ENCODE data around the gene PRKAG1.

The PRKAG1 gene

DNA sequence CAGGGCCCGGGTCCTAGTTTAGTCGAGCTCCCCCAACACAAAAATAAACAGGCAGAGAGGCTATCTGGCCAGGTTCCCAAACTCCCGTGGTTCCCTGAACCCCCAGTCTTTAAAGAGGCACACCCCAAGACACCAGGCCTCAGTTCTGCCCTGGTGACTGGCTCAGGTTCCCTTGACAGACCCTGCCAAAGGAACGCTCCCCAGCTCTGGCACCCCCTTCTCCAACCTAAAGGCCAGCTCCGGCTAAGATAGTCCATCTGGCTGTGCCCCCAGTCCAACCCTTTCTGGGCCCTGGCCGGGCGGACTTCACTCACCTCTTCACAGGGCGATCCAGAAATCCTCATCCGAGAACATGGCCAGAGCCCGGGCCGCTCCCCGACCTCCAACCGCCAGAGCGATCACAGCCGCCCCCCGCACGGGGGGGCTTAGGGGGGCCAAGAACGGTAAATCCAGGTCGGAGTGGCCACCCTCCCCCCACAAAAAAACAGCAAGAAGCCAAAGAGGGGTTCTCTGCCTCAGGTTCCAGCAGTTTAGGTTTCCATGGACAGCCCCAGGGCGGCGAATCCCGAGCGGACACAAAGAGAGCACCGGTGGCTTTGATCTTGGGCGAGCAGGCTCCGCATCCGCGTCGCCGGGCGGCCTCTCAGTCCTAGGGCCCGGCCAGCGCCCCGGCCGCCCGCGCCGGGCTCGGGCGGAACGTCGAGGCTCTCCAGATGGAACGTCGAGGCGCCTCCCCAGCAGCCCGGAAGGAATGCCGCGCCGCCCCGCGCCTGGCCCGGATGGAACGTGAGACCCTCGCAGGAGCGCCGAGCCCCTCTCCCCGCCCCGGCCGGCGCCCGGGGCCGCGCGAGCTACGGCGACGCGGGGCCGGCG, 41.0 kb upstream of the PRKAG1 start:
- Histone ChIP-seq H3K4me1 (ENCODE audit: insufficient read depth, insufficient read length) (peaks cover 14% of the 10 kb centered on the region), H3K36me3 (ENCODE audit: insufficient read depth, insufficient read length, low read length) (peaks cover 34% of the 10 kb centered on the region), H3K9me3 (ENCODE audit: insufficient read depth, low read length) (no peaks in the 10 kb centered on the region), H3K4me3 (ENCODE audit: insufficient read length, low read depth) (peak overlapping the region; percentile 89), H3K9ac (ENCODE audit: insufficient read length, low read depth) (peak overlapping the region; percentile 96), H3K27me3 (ENCODE audit: insufficient read depth, insufficient read length) (no peaks in the 10 kb centered on the region)
- DNase-seq (ENCODE audit: low read depth, low spot score), result no peak
- TF ChIP-seq SUZ12 (IDR thresholded peaks at IDR 0.05; ENCODE audit: extremely low read depth, insufficient read depth, insufficient read length) (no peak), ZNF274 (IDR thresholded peaks at IDR 0.05; ENCODE audit: low read depth, low read length) (no peak), YY1 (IDR thresholded peaks at IDR 0.05; ENCODE audit: insufficient read depth, insufficient read length) (no peak)

DNA sequence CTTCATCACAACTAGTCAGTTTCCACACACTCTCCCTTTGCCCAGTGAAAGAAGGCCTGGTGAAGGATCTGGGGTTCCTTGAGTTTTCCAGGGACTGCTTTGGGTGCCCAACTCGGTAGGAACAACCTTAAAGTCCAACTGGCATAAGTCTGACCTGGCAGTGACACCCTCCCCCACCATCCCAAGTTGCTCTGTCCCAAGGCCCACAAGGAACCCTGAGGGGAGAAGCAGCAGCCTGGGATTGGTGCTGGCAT, 40.4 kb upstream of the PRKAG1 start:
- DNase-seq (ENCODE audit: low read depth, low spot score), result no peak
- Histone ChIP-seq H3K4me1 (ENCODE audit: insufficient read depth, insufficient read length) (peaks cover 14% of the 10 kb centered on the region), H3K27me3 (ENCODE audit: insufficient read depth, insufficient read length) (no peaks in the 10 kb centered on the region), H3K4me3 (ENCODE audit: insufficient read length, low read depth) (peak overlapping the region; percentile 89), H3K9me3 (ENCODE audit: insufficient read depth, low read length) (no peaks in the 10 kb centered on the region), H3K9ac (ENCODE audit: insufficient read length, low read depth) (peak overlapping the region; percentile 96), H3K36me3 (ENCODE audit: insufficient read depth, insufficient read length, low read length) (peaks cover 39% of the 10 kb centered on the region)
- no peak for TF ChIP-seq ZNF274 (IDR thresholded peaks at IDR 0.05; ENCODE audit: low read depth, low read length)
- no peak for TF ChIP-seq YY1 (IDR thresholded peaks at IDR 0.05; ENCODE audit: insufficient read depth, insufficient read length)
- no peak for TF ChIP-seq SUZ12 (IDR thresholded peaks at IDR 0.05; ENCODE audit: extremely low read depth, insufficient read depth, insufficient read length)

GRCh38 chr12:49058366-49059044, 39.9 kb upstream of the PRKAG1 start:
- DNase-seq (ENCODE audit: low read depth, low spot score), result no peak
- H3K27me3 ChIP-seq (ENCODE audit: insufficient read depth, insufficient read length), result no peaks in the 10 kb centered on the region
- H3K4me3 ChIP-seq (ENCODE audit: insufficient read length, low read depth), result peak overlapping the region; percentile 89
- H3K9me3 ChIP-seq (ENCODE audit: insufficient read depth, low read length), result no peaks in the 10 kb centered on the region
- no peak for TF ChIP-seq SUZ12 (IDR thresholded peaks at IDR 0.05; ENCODE audit: extremely low read depth, insufficient read depth, insufficient read length)
- no peak for TF ChIP-seq YY1 (IDR thresholded peaks at IDR 0.05; ENCODE audit: insufficient read depth, insufficient read length)
- no peak for TF ChIP-seq ZNF274 (IDR thresholded peaks at IDR 0.05; ENCODE audit: low read depth, low read length)
- H3K4me1 ChIP-seq (ENCODE audit: insufficient read depth, insufficient read length), result peaks cover 14% of the 10 kb centered on the region
- H3K9ac ChIP-seq (ENCODE audit: insufficient read length, low read depth), result peak overlapping the region; percentile 96
- H3K36me3 ChIP-seq (ENCODE audit: insufficient read depth, insufficient read length, low read length), result peaks cover 44% of the 10 kb centered on the region

- peak overlapping the region; percentile 89 for H3K4me3 ChIP-seq (ENCODE audit: insufficient read length, low read depth)
- H3K9me3 ChIP-seq (ENCODE audit: insufficient read depth, low read length), result no peaks in the 10 kb centered on the region
- peaks cover 14% of the 10 kb centered on the region for H3K4me1 ChIP-seq (ENCODE audit: insufficient read depth, insufficient read length)
- no peak for DNase-seq (ENCODE audit: low read depth, low spot score)
- peak overlapping the region; percentile 96 for H3K9ac ChIP-seq (ENCODE audit: insufficient read length, low read depth)
- TF ChIP-seq YY1 (IDR thresholded peaks at IDR 0.05; ENCODE audit: insufficient read depth, insufficient read length) (no peak), ZNF274 (IDR thresholded peaks at IDR 0.05; ENCODE audit: low read depth, low read length) (no peak), SUZ12 (IDR thresholded peaks at IDR 0.05; ENCODE audit: extremely low read depth, insufficient read depth, insufficient read length) (no peak)
- peaks cover 50% of the 10 kb centered on the region for H3K36me3 ChIP-seq (ENCODE audit: insufficient read depth, insufficient read length, low read length)
- H3K27me3 ChIP-seq (ENCODE audit: insufficient read depth, insufficient read length), result no peaks in the 10 kb centered on the region
Measured at GRCh38 chr12:49057888-49058287, 39.3 kb upstream of the PRKAG1 start.

- Histone ChIP-seq H3K4me3 (ENCODE audit: insufficient read length, low read depth) (no peak overlapping the region), H3K9me3 (ENCODE audit: insufficient read depth, low read length) (no peaks in the 10 kb centered on the region), H3K27me3 (ENCODE audit: insufficient read depth, insufficient read length) (no peaks in the 10 kb centered on the region), H3K4me1 (ENCODE audit: insufficient read depth, insufficient read length) (peaks cover 14% of the 10 kb centered on the region), H3K36me3 (ENCODE audit: insufficient read depth, insufficient read length, low read length) (peaks cover 67% of the 10 kb centered on the region), H3K9ac (ENCODE audit: insufficient read length, low read depth) (no peak overlapping the region)
- peak; percentile 35 for DNase-seq (ENCODE audit: low read depth, low spot score)
- TF ChIP-seq SUZ12 (IDR thresholded peaks at IDR 0.05; ENCODE audit: extremely low read depth, insufficient read depth, insufficient read length), result no peak
- TF ChIP-seq ZNF274 (IDR thresholded peaks at IDR 0.05; ENCODE audit: low read depth, low read length), result no peak
- TF ChIP-seq YY1 (IDR thresholded peaks at IDR 0.05; ENCODE audit: insufficient read depth, insufficient read length), result no peak
Measured at GRCh38 chr12:49055978-49056754, 37.6 kb upstream of the PRKAG1 start.

GRCh38 chr12:49055092-49055491, 36.5 kb upstream of the PRKAG1 start:
- Histone ChIP-seq H3K27me3 (ENCODE audit: insufficient read depth, insufficient read length) (no peaks in the 10 kb centered on the region), H3K4me1 (ENCODE audit: insufficient read depth, insufficient read length) (peaks cover 14% of the 10 kb centered on the region), H3K9me3 (ENCODE audit: insufficient read depth, low read length) (no peaks in the 10 kb centered on the region), H3K36me3 (ENCODE audit: insufficient read depth, insufficient read length, low read length) (peaks cover 78% of the 10 kb centered on the region), H3K9ac (ENCODE audit: insufficient read length, low read depth) (no peak overlapping the region), H3K4me3 (ENCODE audit: insufficient read length, low read depth) (no peak overlapping the region)
- TF ChIP-seq ZNF274 (IDR thresholded peaks at IDR 0.05; ENCODE audit: low read depth, low read length) (no peak), YY1 (IDR thresholded peaks at IDR 0.05; ENCODE audit: insufficient read depth, insufficient read length) (no peak), SUZ12 (IDR thresholded peaks at IDR 0.05; ENCODE audit: extremely low read depth, insufficient read depth, insufficient read length) (no peak)
- no peak for DNase-seq (ENCODE audit: low read depth, low spot score)

GRCh38 chr12:49054524-49054923, 35.9 kb upstream of the PRKAG1 start:
- DNase-seq (ENCODE audit: low read depth, low spot score), result no peak
- H3K9me3 ChIP-seq (ENCODE audit: insufficient read depth, low read length), result no peaks in the 10 kb centered on the region
- TF ChIP-seq SUZ12 (IDR thresholded peaks at IDR 0.05; ENCODE audit: extremely low read depth, insufficient read depth, insufficient read length), result no peak
- TF ChIP-seq ZNF274 (IDR thresholded peaks at IDR 0.05; ENCODE audit: low read depth, low read length), result no peak
- TF ChIP-seq YY1 (IDR thresholded peaks at IDR 0.05; ENCODE audit: insufficient read depth, insufficient read length), result no peak
- H3K27me3 ChIP-seq (ENCODE audit: insufficient read depth, insufficient read length), result no peaks in the 10 kb centered on the region
- no peak overlapping the region for H3K9ac ChIP-seq (ENCODE audit: insufficient read length, low read depth)
- peaks cover 84% of the 10 kb centered on the region for H3K36me3 ChIP-seq (ENCODE audit: insufficient read depth, insufficient read length, low read length)
- peaks cover 14% of the 10 kb centered on the region for H3K4me1 ChIP-seq (ENCODE audit: insufficient read depth, insufficient read length)
- no peak overlapping the region for H3K4me3 ChIP-seq (ENCODE audit: insufficient read length, low read depth)
